ENCODE measurements around the gene OR5A2. TPM values are rescaled to one million over a fixed set of nuclear protein-coding genes. Genes with fewer than 3 reads are reported as not detected.

Gene OR5A2
- not detected for total RNA-seq

- H3K27me3 ChIP-seq (replicated peaks; ENCODE audit: insufficient read depth): no peaks in the 10 kb centered on the region
- no peaks in the 10 kb centered on the region for H3K9me3 ChIP-seq
- ATAC-seq (ENCODE audit: insufficient number of reproducible peaks, low FRiP score, low read depth): no peak
- TF ChIP-seq CTCF (IDR thresholded peaks at IDR 0.05): no peak
- H3K36me3 ChIP-seq: no peaks in the 10 kb centered on the region
- no peak for DNase-seq (ENCODE audit: low spot score)
- H3K4me3 ChIP-seq: no peak within 1 kb of the TSS
- no peaks in the 10 kb centered on the region for H3K4me1 ChIP-seq (ENCODE audit: control insufficient read depth in 1 of 2, low read depth in 2 of 2)
- no peak within 1 kb of the TSS for H3K27ac ChIP-seq
Observed at GRCh38 chr11:59426361-59427067, at the start of gene OR5A2. OR5A2 (minus strand) TSS chr11:59426413; CDS start chr11:59422953, 3,460 bp downstream.

DNA sequence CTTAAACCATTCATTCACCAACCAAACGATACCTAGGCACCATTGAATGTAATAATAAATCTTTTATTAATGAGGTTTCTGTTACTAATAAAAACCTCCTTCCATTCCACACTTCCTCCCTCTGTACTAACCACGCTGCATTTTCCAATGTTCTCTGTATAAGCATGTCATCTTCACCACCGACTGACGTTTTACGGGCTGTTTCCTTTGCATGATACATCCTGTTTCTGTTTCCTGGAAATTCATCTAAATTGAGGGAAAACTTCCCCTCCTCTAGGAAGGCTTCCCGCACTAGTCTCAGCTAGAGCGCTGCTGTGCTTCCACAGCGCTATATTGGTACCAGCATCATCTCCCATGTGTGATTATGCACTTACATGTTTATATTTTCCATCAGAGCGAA is 49.0 kb upstream of the OR5A2 start:
- Histone ChIP-seq H3K27ac (no peak overlapping the region), H3K9me3 (no peaks in the 10 kb centered on the region), H3K4me1 (ENCODE audit: control insufficient read depth in 1 of 2, low read depth in 2 of 2) (no peaks in the 10 kb centered on the region), H3K36me3 (no peaks in the 10 kb centered on the region), H3K27me3 (replicated peaks; ENCODE audit: insufficient read depth) (no peaks in the 10 kb centered on the region), H3K4me3 (no peak overlapping the region)
- no peak for TF ChIP-seq CTCF (IDR thresholded peaks at IDR 0.05)
- ATAC-seq (ENCODE audit: insufficient number of reproducible peaks, low FRiP score, low read depth): no peak
- DNase-seq (ENCODE audit: low spot score): no peak

DNA sequence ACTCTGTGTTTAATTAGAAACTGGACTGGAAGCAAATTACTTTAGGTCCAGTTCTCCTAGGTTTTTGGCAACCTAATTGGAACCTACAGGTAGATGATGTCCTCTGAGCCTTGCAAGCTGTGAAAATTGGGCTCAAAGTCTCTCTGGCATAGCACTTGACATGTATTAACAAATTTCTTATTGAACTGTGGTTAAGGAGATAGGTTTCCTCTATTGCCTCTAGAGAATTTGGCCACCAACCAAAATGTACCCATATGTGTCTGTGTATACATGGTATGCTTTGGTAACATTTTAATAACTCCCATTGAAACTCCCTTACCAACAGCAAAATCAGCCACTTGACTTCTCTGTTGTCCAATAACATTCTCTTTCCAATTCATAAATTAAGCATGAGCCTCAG is 46.8 kb upstream of the OR5A2 start, which contains the start of gene OR4D10:
Gene OR4D10 (plus strand): TSS at position 301 of the 400 bp plus-strand sequence. CDS start 4,115 bp downstream, outside the sequence.
- DNase-seq (ENCODE audit: low spot score) (no peak), ATAC-seq (ENCODE audit: insufficient number of reproducible peaks, low FRiP score, low read depth) (no peak)
- H3K27ac ChIP-seq: no peak within 1 kb of the TSS
- H3K36me3 ChIP-seq: no peaks in the 10 kb centered on the region
- no peaks in the 10 kb centered on the region for H3K9me3 ChIP-seq
- H3K4me3 ChIP-seq: no peak within 1 kb of the TSS
- no peaks in the 10 kb centered on the region for H3K4me1 ChIP-seq (ENCODE audit: control insufficient read depth in 1 of 2, low read depth in 2 of 2)
- no peaks in the 10 kb centered on the region for H3K27me3 ChIP-seq (replicated peaks; ENCODE audit: insufficient read depth)
- no peak for TF ChIP-seq CTCF (IDR thresholded peaks at IDR 0.05)

DNA sequence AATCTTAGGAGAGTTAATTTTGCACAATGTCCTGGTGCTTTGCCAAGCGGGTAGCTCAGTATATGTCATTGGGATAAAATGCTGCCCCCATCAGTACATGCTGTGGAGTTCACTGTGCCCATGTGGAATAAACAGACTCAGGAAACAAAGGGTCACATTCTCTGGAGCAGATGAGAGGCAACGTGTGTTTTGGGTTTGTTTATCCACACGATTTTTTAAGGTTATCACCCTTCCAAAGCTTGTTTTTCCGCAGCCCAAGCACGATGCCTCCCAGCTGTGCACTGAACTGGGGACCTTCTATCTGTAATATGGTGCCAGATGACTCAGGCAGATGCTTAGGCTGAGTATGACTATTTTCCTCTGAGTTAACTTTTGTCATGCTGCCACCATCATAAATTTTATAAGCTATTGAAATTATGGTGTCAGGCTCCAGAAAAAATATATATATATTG is 37.0 kb upstream of the OR5A2 start:
- no peaks in the 10 kb centered on the region for H3K27me3 ChIP-seq (replicated peaks; ENCODE audit: insufficient read depth)
- TF ChIP-seq CTCF (IDR thresholded peaks at IDR 0.05): no peak
- no peaks in the 10 kb centered on the region for H3K4me1 ChIP-seq (ENCODE audit: control insufficient read depth in 1 of 2, low read depth in 2 of 2)
- H3K4me3 ChIP-seq: no peak overlapping the region
- no peak for DNase-seq (ENCODE audit: low spot score)
- H3K36me3 ChIP-seq: no peaks in the 10 kb centered on the region
- no peak overlapping the region for H3K27ac ChIP-seq
- ATAC-seq (ENCODE audit: insufficient number of reproducible peaks, low FRiP score, low read depth): no peak
- no peaks in the 10 kb centered on the region for H3K9me3 ChIP-seq

- no peaks in the 10 kb centered on the region for H3K36me3 ChIP-seq
- no peaks in the 10 kb centered on the region for H3K27me3 ChIP-seq (replicated peaks; ENCODE audit: insufficient read depth)
- DNase-seq (ENCODE audit: low spot score): no peak
- TF ChIP-seq CTCF (IDR thresholded peaks at IDR 0.05): no peak
- no peak overlapping the region for H3K4me3 ChIP-seq
- H3K4me1 ChIP-seq (ENCODE audit: control insufficient read depth in 1 of 2, low read depth in 2 of 2): no peaks in the 10 kb centered on the region
- no peaks in the 10 kb centered on the region for H3K9me3 ChIP-seq
- ATAC-seq (ENCODE audit: insufficient number of reproducible peaks, low FRiP score, low read depth): no peak
- H3K27ac ChIP-seq: no peak overlapping the region
Observed at GRCh38 chr11:59459916-59460315, 33.7 kb upstream of the OR5A2 start.
